Nephron (organoid): ENCODE results near the gene ATXN1.

ENCODE experiments used
- H3K27ac Mint-ChIP-seq, 3 experiments: 2 replicates each; pipeline ENCODE4 v1.8.0; 2020; ENCODE audit warnings: mixed read lengths in 3 of 3, mild to moderate bottlenecking in 2 of 3, moderate library complexity in 1 of 3
- H3K27me3 Mint-ChIP-seq: 2 replicates; pipeline ENCODE4 v1.8.0; 2021; ENCODE audit warnings: low read depth, mild to moderate bottlenecking, moderate library complexity, mixed read lengths
- H3K36me3 Mint-ChIP-seq: 2 replicates; pipeline ENCODE4 v1.8.0; 2020; ENCODE audit warnings: low read depth, mixed read lengths
- H3K4me1 Mint-ChIP-seq: 2 replicates; pipeline ENCODE4 v1.8.0; 2020; ENCODE audit warnings: mixed read lengths
- H3K4me3 Mint-ChIP-seq, 3 experiments: 2 replicates each; pipeline ENCODE4 v1.8.0; 2020; ENCODE audit warnings: mild to moderate bottlenecking in 3 of 3, mixed read lengths in 3 of 3, moderate library complexity in 2 of 3
- H3K9me3 Mint-ChIP-seq: 2 replicates; pipeline ENCODE4 v1.8.0; 2020; ENCODE audit warnings: mixed read lengths
- CTCF ChIP-seq, 3 experiments: fragments of 200-600 bp; sonication (generic); IDR thresholded peaks; one replicate each; pipeline ENCODE4 v1.5.0; 2021; ENCODE audit warnings: antibody characterized with exemption in 3 of 3; ENCODE audit not compliant: unreplicated experiment in 3 of 3

Gene ATXN1

GRCh38 chr6:16659466-16660156, 101.6 kb downstream of the ATXN1 start:
- Mint-ChIP-seq H3K4me3 (no peak overlapping the region), H3K4me1 (peaks cover 27% of the 10 kb centered on the region), H3K27me3 (no peaks in the 10 kb centered on the region), H3K27ac (peak overlapping the region in 1 of 3 experiments; percentile 29), H3K9me3 (no peaks in the 10 kb centered on the region), H3K36me3 (peaks cover 17% of the 10 kb centered on the region)
- no peak for TF ChIP-seq CTCF (IDR thresholded peaks at IDR 0.05; ENCODE audit: unreplicated experiment in 3 of 3)

- Mint-ChIP-seq H3K27ac (peak overlapping the region in 2 of 3 experiments; percentile 28 to 29), H3K9me3 (no peaks in the 10 kb centered on the region)
These were observed 102.8 kb downstream of the ATXN1 start for GRCh38 chr6:16658348-16659034.

GRCh38 chr6:16657768-16658167, 103.5 kb downstream of the ATXN1 start:
- no peak for TF ChIP-seq CTCF (IDR thresholded peaks at IDR 0.05; ENCODE audit: unreplicated experiment in 3 of 3)
- peaks cover 22% of the 10 kb centered on the region for H3K36me3 Mint-ChIP-seq
- no peaks in the 10 kb centered on the region for H3K9me3 Mint-ChIP-seq

More at GRCh38 chr6:16658348-16659034, 102.8 kb downstream of the ATXN1 start:
- Mint-ChIP-seq H3K36me3 (peaks cover 21% of the 10 kb centered on the region), H3K4me1 (peaks cover 29% of the 10 kb centered on the region), H3K4me3 (no peak overlapping the region), H3K27me3 (no peaks in the 10 kb centered on the region)
- TF ChIP-seq CTCF (IDR thresholded peaks at IDR 0.05; ENCODE audit: unreplicated experiment in 3 of 3) = no peak

GRCh38 chr6:16656451-16656850, 104.8 kb downstream of the ATXN1 start:
- Mint-ChIP-seq H3K27ac (no peak overlapping the region), H3K36me3 (peaks cover 22% of the 10 kb centered on the region), H3K4me3 (no peak overlapping the region), H3K9me3 (no peaks in the 10 kb centered on the region), H3K27me3 (no peaks in the 10 kb centered on the region), H3K4me1 (peaks cover 36% of the 10 kb centered on the region)
- no peak for TF ChIP-seq CTCF (IDR thresholded peaks at IDR 0.05; ENCODE audit: unreplicated experiment in 3 of 3)

More at GRCh38 chr6:16657768-16658167, 103.5 kb downstream of the ATXN1 start:
- Mint-ChIP-seq H3K4me1 (peaks cover 36% of the 10 kb centered on the region), H3K27me3 (no peaks in the 10 kb centered on the region), H3K27ac (peak overlapping the region in 1 of 3 experiments; percentile 6), H3K4me3 (no peak overlapping the region)

GRCh38 chr6:16654701-16655100, 106.6 kb downstream of the ATXN1 start:
- H3K9me3 Mint-ChIP-seq = no peaks in the 10 kb centered on the region
- peaks cover 23% of the 10 kb centered on the region for H3K36me3 Mint-ChIP-seq
- H3K4me3 Mint-ChIP-seq = no peak overlapping the region
- H3K27me3 Mint-ChIP-seq = no peaks in the 10 kb centered on the region
- peaks cover 28% of the 10 kb centered on the region for H3K4me1 Mint-ChIP-seq
- no peak overlapping the region for H3K27ac Mint-ChIP-seq
- TF ChIP-seq CTCF (IDR thresholded peaks at IDR 0.05; ENCODE audit: unreplicated experiment in 3 of 3) = no peak
